ENCODE data around the gene FNTB.

FNTB gene

DNA sequence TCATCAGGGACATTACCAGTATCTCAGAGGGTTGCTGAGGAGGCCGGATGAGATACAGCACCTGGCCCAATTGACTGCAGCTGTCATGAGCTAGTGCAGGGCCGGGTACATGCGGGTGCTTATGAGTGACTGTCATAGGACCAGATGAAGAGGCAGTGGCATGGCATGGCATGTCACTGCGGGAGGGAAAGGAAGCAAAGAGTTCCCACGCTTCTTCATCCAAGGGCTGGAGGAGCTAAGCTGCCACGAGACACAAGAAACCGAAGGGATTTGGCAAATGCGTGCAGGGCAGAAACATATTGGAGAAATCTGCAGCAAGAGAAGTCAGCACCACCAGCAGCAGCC, 33.4 kb upstream of the FNTB start:
- DNase-seq: no peak

DNA sequence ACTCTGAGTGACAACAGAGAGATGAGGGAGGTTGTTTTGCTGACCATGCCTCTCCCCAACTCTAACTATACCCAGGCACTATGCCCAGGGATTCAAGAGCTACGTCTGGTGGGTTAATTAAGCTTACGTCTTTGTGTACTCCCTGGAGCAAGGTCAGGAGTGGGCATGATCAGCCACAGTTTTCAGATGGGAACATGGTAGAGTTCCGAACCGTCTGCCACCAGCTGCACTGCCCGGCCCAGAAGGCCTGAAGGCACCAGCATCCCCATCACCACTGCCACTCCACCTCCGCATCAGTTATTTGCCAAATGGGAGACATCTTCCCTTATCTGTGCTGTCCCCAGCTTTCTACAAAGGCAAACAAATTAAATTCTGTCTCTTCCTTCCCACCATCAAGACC, 33.0 kb upstream of the FNTB start:
- no peak for DNase-seq

DNA sequence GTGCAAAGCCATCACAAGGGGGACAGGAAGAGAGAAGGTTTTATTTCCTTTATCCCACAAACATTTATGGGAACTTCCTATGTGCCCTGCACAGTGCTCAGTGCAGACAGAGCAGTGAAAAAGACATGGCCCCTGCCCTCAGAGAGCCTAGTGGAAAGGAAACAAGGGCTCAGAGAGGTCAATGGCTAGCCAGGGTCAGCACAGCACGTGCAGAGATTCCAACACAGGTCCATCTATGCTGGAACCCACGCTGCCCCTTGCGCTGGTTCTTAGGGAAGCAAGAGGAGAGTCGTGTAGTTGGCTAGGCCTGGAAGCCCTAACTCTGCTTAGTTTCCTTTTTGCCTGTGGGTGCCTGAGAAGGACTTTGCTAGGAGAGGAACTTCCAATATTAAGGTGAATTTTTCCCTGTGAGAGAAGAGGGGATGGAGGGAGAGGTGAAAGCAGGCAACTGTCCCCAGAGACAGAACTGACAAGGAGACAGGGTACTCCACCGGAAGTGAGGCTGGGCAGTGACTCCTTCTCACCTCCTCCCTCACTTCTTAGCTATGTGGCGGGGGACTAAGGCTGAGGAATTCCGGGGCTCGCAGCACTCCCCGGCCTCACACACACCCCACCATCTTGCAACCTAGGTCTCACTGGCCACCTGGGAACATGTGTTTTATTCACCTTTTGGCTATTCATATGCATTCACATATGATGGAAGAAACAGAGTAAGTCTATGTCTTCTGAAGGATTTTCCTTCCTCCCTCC, 32.0 kb upstream of the FNTB start:
- no peak for DNase-seq

DNA sequence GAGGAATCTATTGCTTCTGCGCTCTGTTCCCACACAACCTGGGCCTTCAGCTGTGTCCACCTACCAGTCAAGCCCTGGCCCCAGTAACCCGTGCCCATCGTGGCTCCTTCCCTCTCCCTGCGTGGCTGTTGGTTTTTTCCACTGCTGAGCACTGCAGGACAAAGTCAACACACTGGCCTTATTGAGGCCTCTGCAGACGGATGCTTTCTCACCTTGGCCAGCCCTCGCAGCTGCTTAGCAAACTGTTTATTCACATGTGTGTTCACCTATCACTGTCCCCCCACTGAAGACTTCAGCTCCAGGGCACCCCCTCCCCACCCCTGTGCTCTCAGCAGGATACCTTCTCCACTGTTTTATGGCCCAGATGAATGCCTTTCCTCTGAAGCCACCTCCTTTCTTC, 31.4 kb upstream of the FNTB start:
- no peak for DNase-seq

DNA sequence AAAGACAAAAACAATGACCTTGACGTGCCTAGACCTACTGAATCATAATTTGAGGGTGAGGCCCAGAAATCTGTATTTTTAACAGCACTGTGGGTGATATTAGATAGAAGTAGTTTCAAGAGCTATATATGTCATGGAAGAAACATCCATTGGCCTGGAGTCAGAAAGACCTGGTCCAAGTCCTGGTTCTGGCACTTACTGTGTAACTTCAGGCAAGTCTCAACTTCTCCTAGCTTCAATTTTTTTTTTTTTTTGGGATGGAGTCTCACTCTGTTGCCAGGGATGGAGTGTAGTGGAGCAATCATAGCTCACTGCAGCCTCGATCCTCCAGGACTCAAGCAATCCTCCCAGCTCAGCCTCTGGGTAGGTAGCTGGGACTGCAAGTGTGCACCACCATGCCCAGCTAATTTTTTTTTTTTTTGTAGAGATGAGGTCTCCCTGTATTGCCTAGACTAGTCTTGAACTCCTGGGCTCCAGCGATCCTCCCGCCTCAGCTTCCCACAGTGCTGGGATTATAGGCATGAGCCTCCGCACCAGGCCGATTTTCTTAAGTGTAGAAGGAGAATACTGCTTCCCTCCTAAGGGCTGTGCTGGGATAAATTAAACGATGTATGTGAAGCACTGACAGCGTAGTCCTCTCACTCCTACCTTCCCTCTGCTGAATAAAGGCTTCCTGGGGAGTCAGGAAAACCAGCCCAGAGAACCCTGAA, 29.8 kb upstream of the FNTB start:
- no peak for DNase-seq

DNA sequence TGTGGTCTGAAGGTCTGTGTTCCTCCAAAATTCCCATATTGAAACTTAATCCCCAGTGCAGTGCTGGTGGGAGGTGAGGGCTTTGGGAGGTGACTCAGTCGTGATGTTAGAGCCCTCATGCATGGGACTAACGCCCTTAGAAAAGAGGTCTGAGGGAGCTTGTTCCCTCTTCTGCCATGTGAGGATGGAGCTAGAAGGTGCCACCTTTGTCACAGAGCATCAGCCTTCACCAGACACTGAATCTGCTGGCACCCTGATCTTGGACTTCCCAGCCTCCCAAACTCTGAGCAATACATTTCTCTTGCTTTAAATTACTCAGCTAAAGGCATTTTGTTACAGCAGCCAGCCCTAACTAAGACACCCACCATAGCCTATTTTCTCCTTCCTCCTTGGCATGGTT, 28.5 kb upstream of the FNTB start:
- no peak for DNase-seq

DNA sequence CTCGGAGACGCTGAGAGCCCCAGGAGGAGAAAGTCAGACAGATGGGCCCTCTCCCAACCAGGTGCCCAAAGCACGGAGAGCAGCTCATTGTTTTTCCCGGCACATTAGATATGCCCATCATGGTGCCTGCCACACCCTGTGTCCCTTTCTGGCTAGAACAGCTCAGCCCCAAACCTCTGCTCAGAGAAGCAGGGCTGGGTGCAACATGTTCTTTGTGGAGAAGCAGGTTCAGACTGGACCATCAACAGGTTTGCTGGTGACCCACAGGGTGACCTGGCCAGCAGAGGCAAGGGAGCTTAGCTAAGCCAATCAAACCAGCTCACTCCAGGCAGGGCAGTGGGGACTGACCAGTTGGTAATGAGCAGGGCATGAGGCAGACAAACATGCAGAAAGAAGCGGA, 28.0 kb upstream of the FNTB start:
- no peak for DNase-seq

DNA sequence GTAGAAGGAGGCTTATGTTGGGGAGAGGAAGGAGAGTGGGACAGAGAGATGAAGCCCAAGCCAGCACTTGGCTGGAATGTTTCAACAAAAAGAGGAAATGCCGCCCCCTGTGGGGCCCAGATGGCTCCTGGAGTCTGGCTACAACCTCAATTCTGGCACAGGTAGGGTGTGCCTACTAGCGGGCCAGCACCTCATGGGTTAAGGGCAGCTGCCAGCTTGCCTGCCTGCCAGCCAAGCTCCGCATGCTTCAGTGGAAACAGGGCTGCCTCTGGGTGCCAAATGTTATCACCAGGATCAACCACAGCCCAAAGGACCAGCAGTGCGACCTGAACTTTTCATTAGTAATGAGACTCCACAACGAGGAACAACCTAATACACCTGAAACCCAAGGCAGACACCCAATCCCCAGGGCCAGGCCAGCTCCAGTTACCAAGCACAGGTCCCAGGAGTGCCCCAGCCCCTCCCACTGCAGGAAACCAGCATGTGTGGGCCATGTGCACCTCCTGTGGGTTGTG, 25.9 kb upstream of the FNTB start:
- no peak for DNase-seq

DNA sequence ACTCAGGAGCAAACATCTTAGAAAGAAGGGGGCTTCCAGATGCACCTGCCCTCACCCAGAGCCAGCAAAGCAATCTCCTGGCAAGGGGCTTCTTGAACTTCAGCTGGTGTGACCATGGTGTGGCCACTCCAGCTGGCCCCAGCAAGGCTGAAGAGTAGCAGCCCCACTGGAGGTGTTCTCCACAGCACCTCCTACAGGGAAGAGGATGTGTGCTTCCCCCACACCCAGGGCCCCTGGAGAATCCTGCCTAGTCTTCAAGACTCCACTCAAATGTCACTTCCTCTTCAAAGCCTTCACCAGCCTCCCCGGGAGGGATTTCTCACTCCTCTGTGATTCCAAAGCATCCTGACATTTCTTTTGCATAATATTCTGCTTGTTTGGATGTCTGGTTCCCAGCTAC, 23.1 kb upstream of the FNTB start:
- DNase-seq: no peak

DNA sequence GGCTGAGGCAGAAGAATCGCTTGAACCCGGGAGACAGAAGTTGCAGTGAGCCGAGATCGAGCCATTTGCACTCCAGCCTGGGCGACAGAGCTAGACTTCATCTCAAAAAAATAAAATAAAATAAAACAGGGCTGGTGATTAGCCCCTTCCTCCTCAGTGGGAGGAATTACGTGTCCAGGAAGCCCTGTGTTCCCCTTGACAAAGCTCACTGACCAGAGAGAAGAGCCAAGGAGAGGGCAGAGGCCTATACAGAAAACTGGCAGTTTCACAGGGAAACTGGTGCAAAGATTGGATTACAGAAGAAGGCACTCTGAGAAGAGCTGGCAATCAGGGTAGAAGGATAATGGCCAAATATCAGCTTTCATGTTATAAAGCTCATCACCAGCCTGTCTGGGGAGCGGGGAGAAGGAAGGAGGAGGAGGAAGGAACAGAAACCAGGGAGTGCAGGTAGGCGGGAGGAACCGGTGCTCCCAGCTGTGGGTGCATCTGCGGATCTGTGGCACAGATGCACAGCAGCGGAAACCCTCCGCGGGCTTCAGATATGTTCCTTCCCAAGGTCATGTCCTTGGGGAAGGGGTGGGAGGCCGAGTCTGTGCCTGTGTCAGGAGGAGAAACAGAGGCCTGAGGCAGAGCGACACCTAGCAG, 21.2 kb upstream of the FNTB start:
- DNase-seq: no peak

DNA sequence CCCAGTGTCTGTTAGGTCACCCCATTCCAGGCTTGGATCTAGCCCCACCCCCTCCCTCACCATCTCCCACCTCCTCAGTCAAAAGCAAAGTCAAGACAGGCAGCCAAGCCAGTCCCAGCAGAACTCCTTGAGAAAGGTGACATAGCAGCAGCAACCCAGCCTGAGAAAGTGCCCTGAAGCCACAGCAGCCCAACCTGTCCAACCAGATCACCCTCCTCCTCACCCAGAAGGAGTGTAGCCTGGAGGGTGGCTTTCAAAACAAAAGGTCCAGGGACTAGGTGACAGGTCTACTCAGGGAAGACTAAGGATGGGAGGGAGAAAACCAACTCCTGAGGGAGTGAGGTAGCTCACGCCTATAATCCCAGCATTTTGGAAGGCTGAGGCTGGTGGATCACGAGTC, 19.7 kb upstream of the FNTB start:
- DNase-seq: no peak

DNA sequence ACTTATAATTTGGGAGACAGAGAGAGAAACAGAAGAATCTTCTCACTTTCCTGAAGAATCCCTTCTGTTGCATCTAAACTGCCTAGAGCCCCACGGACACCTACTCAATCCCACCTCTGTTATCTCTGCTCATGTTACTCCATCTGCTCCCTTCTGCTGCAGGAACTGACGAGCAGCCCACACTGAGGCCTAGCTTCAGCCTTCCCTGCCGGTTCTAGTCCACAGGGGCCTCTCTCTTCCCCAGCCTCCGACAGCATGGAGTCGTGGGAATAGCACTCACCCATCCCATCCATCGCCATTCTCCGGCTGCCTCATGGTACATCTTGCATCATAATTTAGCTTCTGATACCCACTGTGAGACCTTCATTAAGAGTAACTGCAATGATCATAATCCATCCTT, 18.5 kb upstream of the FNTB start:
- no peak for DNase-seq

DNA sequence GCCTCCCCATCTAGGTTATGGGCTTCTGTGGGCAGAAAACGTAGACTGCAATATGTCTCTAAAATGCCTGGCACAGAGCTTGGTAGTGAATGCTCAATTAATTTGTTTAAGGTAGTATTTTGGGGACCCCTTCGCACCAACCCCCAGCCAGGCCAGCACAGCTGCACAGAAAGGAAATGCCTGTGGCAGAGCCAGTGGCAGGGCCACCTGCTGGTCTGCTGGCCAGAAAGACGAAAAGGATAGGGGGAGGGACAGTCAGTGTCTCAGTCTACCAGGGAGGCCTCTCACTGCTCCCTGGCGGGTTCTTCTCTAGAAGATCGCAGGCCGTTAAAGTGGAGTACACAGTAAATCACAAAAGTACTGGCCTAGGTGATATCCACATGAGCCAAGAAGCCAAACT, 18.0 kb upstream of the FNTB start:
- DNase-seq: no peak

DNA sequence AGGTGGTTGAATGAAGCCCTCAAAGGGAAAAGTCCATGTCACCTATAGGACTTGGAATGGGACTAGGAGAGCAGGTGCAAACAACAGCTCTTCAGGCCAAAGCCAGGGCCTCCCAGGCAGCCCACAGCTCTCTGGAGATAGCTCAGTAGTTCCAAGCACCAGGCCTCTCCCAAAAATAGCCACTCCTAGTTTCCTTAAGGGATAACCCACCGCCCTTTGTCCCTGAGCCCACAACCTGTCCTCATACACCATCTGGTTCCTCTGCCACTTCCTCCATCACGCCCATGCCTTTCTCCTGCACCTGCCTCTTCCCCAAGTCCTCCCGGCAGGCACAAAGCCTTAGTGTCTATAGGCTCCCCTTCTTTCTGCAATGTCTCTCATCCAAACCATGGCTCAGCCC, 16.7 kb upstream of the FNTB start:
- DNase-seq: no peak

DNA sequence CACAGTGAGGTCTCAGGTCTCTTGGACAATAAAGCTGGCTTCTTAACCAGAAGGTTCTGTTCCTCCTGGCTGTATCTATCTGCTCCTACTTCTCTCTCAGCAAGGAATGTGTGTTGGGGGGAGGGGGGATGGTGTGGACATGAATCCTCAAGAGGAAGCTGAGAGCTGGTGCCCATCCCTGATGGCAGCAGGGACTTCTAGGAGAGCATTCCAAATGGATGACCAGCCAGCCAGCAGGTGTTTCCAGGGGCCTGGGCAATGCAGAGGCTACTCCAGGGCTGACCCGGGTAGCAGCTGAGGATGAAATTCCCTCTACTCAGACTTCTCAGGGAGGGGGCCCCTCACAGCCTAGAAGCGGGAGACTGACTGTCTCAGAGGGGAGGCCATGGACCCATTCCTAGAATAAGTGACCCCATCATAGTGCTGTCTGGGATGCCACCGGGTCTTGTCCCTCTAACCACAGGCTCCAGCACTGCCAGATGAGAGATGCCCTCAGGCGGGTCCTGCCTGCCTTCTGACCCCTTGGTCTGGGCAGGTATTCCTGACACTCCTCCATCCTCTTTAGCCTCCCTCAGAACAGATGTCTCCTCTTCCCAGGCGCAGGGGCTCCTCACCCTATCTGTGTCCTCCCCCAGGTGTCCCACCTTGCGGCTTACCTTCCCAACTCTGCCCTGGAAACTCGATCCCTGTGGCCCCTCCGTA, 15.8 kb upstream of the FNTB start:
- peak; percentile 23 for DNase-seq

DNA sequence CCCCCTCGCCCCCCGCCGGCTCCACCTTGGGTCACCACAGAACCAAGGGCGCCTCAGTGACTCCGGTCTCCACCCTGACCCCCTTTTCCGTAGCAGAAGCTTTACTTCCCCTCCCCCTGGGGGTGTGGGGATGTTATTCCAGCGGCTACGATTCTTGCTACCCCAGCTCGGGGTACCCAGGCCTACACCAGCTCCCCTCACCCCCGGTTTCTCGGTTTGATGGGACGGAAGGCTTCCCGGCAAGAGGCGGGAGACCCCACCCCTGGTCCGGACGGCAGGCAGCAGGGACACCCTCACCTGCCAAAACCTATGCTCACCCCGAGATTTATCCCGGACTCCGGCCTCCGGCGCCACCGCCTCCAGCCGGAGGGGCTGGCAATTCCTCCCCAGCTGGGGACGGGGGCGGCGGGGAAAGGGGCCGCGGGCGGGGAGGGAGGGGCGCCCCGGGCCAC, 15.2 kb upstream of the FNTB start:
- no peak for DNase-seq

DNA sequence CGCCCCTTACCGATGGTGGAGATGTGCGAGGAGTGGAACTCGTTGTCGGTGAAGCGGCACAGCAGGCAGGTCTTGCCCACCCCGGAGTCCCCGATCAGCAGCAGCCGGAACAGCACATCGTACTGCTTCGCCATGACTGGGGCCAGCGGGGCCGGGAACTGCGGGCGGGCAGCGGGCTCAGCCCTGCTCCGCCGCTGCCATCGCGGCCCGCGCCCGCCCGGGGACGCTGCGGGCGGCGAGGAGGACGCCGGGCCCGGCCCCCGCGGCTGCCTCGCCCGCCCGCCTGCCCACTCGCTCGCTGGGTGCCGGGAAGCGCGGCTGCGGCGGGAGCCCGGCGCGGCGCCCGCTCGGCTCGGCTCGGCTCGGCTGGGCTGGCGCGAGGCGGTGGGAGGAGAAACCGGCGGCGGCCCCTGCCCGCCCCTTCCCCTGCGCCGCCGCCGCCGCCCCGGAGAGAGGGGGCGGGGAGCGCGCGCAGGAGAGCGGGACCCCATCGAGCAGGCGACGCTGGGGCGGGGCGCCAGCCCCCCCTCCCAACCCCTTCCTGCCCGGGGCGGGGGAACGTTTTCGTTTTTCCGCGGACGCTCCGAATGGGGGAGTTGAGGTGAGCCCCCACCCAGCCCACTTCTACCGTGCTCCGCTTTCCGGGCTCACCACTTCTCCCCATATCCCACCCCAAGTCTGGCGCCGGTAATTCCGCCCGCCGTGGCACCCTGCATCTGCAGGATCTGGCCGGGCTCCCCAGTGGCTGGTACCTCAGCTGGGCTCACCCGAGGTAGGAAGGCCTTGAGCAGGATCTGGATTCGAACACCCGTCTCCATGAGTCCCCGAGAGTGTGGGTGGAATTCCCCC, 14.5 kb upstream of the FNTB start, which contains the start of gene RAB15:
RAB15 (minus strand) TSS at position 394 of the 849 bp plus-strand sequence; CDS start at position 134, 260 bp downstream.
- DNase-seq: peak; percentile 66

DNA sequence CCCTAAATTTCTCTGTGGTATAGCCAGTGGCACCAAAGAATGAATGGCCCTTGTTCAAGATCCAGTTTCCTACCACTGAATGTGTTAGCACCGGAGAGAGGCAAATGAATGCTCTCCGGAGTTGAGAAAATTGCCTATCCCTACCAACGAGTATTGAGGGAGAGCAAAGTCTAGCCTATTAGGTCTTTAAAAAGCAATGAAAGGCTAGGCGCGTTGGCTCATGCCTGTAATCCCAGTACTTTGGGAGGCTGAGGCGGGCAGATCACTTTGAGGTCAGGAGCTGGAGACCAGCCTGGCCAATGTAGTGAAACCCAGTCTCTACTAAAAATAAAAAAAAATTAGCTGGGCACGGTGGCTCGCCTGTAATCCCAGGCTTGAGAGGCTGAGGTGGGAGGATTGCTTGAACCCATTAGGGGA, 13.7 kb upstream of the FNTB start:
- DNase-seq: no peak

DNA sequence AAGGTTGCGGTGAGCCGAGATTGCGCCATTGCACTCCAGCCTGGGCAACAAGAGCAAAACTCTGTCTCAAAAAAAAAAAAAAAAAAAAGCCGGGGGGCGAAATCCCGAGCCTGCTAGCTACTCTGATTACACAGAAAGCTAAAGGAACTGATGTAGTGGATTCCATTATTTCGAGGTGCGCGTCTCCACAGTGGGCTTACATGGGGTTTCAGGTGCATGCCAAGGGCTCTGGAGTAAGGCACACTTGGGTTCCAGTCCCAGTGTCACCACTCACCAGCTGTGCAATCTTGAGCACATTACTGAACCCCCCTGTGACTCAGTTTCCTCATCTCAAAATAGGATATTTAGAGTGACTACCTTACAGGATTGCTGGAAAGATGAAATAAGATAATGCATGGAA, 12.9 kb upstream of the FNTB start:
- no peak for DNase-seq

DNA sequence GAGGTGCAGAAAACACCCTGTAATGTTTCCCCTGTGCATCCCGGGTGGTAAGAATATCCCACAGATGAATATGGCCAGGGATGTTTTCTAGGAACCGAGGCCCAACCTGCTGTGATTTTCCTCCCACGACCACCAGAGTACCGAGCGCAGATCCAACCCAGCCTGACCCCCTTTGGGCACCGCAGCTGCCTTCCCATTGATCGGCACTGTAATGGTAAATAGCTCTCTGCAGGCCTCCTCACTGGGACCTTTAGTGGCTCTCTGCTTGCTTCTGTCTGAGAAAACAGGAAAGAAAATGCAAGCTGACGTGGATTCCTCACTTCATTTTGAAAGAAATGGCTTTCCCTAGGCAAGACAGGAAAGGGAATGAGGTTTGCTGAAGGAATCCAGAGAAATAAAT, 12.1 kb upstream of the FNTB start:
- peak; percentile 24 for DNase-seq

DNA sequence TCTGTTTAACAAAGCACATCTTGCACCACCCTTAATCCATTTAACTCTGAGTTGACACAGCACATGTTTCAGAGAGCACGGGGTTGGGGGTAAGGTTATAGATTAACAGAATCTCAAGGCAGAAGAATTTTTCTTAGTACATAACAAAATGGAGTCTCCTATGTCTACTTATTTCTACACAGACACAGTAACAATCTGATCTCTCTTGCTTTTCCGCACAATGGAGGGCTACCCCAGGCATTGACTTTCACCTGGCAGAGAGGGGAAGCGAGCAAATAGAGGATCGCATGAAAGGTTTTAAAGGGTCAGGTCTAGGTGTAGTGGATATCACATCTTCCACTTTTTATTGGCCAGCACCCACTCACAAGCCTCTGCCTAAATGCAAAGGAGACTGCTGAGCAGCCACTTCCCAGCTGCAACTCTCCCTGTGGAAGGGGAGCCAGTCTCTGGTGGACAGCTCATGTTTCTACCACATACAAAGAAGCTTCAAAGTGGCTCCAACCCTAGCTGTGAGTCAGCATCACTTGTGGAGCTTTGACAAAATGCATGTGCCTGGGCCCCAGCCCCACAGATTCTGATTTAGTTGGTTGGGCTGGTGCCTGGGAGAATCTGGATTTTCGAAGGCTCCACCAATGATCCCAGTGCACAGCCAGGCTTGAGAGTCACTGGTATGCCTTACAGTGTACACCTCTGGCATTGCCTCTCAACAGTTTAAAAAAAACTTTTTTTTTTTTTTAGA, 7.2 kb upstream of the FNTB start:
- no peak for DNase-seq

All from eye (tissue), 1 donor.